ENCODE results near the gene CEACAM21.
A peak's percentile ranks its signal among the peaks of the same experiment; 100 is the strongest.

The CEACAM21 gene

DNA sequence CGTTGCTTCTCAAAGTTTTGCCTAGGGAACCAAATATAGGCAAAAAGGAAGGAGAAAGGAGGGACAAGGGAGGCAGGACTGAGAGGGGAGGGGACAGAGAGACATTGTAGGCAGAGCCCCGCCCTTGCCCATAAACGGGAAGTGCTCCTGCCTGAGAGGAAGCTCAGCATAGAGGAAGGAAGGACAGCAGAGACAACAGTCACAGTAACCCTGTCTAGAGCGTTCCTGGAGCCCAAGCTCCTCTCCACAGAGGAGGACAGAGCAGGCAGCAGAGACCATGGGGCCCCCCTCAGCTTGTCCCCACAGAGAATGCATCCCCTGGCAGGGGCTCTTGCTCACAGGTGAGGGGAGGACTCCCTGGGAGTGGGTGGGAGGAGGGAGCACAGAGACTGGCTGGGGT lies at the start of gene CEACAM21:
TSS of gene CEACAM21 (plus strand) at position 169 of the 400 bp plus-strand sequence. CDS start at position 278, 109 bp downstream.
- no peak for TF ChIP-seq CTCF (conservative IDR thresholded peaks at IDR 0.05)
- no peak for TF ChIP-seq ZFX (IDR thresholded peaks at IDR 0.05)
- no peak within 1 kb of the TSS for H3K27ac ChIP-seq

DNA sequence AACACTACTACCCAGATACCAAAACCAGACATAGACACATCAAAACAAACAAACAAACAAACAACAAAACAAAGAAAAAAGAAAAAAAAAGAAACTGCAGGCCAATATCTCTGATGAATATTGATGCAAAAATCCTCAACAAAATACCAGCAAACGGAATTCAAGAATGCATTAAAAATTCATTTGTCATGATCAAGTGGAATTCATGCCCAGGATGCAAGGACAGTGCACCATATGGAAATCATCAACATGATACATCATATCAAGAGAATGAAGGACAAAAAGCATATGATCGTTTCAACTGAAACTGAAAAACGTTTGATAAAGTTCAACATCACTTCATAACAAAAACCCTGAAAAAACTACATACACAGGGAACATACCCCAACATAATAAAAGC lies 48.9 kb upstream of the CEACAM21 start:
- TF ChIP-seq ZFX (IDR thresholded peaks at IDR 0.05) (no peak), CTCF (conservative IDR thresholded peaks at IDR 0.05) (no peak)
- no peak overlapping the region for H3K27ac ChIP-seq

- no peak for TF ChIP-seq CTCF (conservative IDR thresholded peaks at IDR 0.05)
- H3K27ac ChIP-seq: no peak overlapping the region
These were observed 47.9 kb upstream of the CEACAM21 start for GRCh38 chr19:41528106-41528505.

GRCh38 chr19:41529484-41530183 lies 46.3 kb upstream of the CEACAM21 start:
- no peak overlapping the region for H3K27ac ChIP-seq
- TF ChIP-seq ZFX (IDR thresholded peaks at IDR 0.05): no peak
- TF ChIP-seq CTCF (conservative IDR thresholded peaks at IDR 0.05): no peak

DNA sequence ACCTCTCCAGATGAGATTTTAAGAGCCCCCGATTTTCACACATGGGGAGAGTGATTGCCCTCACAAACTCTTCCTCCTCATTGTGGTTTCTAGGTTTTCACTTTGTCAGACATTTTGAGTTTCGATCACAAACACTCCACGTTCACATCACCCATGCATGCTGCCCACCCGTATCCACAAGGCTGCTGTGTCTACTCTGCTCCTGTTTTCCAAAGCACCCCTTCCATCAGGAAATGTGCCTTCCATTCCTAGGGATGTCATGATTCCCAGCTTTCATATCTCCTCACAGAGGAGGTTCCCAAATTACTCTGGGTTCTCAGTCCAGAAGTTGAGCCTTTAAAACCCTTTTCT lies 45.8 kb upstream of the CEACAM21 start:
- TF ChIP-seq CTCF (conservative IDR thresholded peaks at IDR 0.05) (no peak), ZFX (IDR thresholded peaks at IDR 0.05) (no peak)

GRCh38 chr19:41530761-41531301 lies 45.1 kb upstream of the CEACAM21 start:
- no peak for TF ChIP-seq ZFX (IDR thresholded peaks at IDR 0.05)
- no peak for TF ChIP-seq CTCF (conservative IDR thresholded peaks at IDR 0.05)
- H3K27ac ChIP-seq: peak overlapping the region; percentile 52; the same call in 1 of the 2 replicates

More for the DNA sequence above, 45.8 kb upstream of the CEACAM21 start:
- H3K27ac ChIP-seq: no peak overlapping the region; the same call in 1 of the 2 replicates

DNA sequence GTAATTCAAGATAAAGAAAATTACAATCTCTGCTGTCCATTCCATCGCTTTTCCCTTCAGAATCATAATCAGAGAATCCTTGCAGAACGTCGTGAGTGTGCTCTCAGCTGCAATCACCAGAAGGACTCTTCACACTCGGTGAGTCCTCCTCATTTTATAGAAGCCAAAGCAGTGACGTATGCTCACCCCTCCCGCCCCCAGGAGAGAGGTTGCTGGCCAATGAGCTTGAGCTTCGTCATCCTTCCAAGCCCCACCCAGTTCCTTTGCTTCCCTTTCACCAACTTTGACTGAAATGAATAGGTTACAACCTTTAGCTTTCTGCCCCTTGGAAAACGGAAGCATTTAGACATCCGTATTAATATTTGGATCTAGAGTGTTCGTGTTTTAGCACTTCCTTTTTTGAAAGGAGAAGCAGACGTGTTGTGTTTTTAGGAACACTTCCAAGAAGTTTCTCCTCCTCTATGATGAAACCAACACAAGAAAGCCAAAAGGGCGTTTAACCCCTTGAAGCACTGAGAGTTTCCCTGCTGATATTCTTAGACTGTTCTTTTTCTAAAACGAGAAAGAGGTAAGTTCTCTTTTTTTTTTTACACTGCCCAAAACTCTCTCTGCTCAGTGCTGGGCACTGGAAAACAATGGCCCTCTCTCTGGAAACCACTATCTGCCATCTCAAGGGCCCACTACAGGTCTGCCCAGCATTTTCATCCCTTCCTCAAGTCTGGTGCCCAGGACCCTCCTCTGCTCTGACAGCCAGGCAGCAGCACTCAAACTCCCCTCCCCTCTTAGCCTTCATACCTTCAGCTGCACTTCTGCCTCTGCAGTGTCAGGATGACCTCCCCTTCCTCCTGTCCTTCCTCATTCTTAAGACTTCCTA lies 44.3 kb upstream of the CEACAM21 start:
- H3K27ac ChIP-seq: peak overlapping the region; percentile 52
- TF ChIP-seq CTCF (conservative IDR thresholded peaks at IDR 0.05) (no peak), ZFX (IDR thresholded peaks at IDR 0.05) (no peak)
